ENCODE data around the gene SLC15A2.

- no peak for TF ChIP-seq CTCF (IDR thresholded peaks at IDR 0.05)
- no peak for TF ChIP-seq ZFX (IDR thresholded peaks at IDR 0.05; ENCODE audit: borderline replicate concordance)
Observed at GRCh38 chr3:121878411-121878810, 15.8 kb upstream of the SLC15A2 start.

Measured in 22Rv1 (cell line).